ENCODE measurements around the gene C1R.

GRCh38 chr12:7136676-7137075, 44.4 kb upstream of the C1R start:
- TF ChIP-seq CTCF (IDR thresholded peaks at IDR 0.05; ENCODE audit: low read depth, low read length) (no peak), EZH2phosphoT487 (IDR thresholded peaks at IDR 0.05; ENCODE audit: low read depth) (no peak)
